Glomerular visceral epithelial cell (primary cell): ENCODE data around the gene PLIN3.
"Not testable (repeated sequence)": the region's sequence is repeated elsewhere in the genome, so short reads cannot be mapped to it uniquely, and the experiment has no call there.

Source experiments
- DNase-seq: peaks from one replicate; pipeline ENCODE4 v3.0.0-alpha.2; 2016; ENCODE audit errors: extremely low spot score

Gene PLIN3

DNA sequence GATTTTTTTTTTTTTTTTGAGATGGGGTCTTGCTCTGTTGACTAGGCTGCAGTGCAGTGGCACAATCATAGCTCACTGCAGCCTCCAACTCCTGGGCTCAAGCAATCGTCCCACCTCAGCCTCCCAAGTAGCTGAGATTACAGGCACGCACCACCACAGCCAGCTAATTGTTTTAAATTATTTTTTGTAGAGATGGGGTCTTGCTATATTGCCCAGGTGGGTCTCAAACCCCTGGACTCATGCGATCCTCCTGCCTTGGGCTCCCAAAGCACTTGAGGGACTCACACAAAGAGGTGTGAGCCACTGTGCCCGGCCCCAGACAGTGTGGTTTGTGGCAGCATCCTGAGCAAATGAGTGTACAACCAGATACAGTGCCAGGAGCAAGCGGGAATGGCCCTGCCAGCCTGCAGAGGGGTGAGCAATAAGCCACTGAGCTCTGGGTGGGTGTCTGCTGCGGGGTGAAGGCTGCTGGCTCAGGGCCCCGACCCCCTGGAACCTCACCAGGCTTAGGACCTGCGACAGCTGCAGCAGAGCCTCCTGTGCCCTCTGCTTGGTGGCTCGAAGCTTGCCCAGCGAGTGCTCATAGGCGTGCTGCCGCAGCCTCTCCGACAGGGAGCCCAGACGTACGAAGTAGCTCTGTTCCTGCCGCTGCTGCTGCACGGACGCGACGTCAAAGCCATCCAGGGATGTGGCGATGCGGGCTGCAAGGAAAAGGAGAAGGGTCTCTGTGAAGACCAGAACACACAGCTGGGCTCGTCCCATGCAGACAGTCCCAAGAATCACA lies 20.1 kb downstream of the PLIN3 start:
- peak; percentile 47 for DNase-seq

DNA sequence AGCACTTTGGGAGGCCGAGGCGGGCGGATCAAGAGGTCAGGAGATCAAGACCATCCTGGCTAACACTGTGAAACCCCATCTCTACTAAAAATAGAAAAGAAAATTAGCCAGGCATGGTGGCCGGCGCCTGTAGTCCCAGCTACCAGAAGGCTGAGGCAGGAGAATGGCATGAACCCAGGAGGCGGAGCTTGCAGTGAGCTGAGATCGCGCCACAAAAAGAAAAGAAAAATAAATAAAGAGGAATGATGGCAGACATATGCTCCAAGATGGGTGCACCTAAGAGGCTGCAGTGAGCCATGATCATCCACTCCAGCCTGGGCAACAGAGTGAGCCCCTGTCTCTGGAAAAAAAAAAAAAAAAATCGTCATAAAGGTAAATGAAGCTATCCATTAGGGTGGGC lies 21.5 kb downstream of the PLIN3 start:
- peak; percentile 63 for DNase-seq

DNA sequence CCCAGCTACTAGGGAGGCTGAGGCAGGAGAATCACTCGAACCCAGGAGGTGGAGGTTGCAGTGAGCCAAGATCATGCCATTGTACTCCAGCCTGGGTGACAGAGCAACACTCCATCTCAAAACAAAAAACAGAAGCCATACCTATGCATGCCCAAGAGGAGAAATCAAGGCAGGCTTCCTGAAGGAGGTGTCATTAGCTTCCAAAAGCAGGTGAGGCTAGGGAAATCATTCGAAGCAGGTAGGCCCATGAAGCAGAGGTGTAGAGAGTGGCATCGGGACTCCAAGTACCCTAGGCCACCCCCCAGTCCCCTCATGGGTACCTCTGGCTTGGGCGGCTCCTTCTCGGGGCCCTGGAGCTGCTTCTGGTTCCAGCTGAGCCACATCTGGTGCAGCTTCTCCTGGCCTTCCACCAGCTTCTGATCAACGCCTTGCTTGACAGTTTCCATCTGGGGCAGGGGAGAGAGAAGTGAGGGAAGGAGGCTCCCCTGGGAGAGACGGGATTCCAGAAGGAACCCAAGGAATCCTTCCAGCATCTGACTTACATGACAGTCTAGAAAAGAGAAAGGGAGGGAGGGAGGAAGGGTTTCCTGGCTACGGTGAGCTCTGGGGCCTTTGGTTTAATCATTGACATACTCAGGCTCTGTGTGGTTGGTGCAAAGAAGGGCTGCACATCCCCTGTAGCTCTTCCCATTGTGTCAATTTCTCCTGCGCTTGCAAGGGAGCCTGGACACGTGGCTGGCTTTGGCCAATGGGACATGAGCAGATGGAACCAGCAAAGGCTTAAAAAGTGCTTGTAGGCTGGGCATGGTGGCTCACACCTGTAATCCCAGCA lies 22.9 kb downstream of the PLIN3 start:
- DNase-seq: peak; percentile 91

DNA sequence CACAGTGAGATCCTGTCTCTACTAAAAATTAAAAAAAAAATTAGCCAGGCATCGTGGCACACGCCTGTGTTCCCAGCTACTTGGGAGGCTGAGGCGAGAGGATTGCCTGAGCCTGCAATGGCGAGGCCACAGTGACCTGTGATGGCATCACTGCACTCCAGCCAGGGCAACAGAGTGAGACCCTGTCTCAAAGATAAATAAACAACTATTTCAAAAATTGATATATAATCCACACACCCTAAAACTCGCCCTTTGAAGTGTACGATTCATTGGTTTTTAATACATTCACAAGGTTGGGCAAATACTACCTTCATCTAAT lies 23.9 kb downstream of the PLIN3 start:
- no peak for DNase-seq

DNA sequence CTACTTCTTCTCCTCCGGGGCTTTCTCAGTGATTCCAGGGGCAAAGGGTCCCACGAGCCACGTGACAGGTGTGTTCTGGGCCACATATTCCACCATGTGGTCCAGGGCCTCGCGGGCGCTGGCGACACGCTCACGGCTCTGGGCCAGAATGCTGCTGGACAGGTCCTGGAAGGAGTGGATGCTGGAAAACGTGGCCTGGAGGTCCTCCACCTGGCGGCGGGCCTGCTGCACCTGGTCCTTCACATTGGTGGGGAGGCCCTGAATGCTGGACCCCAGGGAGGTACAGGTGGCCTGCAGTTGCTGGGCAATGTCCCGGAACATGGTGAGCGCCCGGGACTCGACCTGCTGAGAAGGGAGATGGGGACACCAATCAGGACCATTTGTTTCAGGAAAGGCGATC lies 28.3 kb downstream of the PLIN3 start:
- no peak for DNase-seq

DNA sequence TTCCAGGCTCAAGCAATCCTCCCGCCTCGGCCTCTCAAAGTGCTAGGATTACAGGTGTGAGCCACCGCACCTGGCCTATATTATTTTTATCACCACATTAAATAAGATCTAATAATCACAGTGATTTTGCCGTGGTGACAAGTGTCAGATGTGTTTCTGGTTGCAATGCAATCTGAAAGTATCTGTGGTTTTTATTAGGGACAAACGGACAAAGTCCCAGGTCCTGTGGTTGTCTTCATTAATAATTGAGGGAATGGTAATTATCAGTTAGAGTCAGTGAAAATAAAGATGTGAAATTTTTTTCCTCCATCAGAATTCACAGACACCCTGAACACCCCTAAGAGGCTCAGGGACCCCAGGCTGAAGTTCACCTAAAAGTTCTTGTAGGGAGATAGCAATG lies 34.7 kb downstream of the PLIN3 start:
- no peak for DNase-seq

DNA sequence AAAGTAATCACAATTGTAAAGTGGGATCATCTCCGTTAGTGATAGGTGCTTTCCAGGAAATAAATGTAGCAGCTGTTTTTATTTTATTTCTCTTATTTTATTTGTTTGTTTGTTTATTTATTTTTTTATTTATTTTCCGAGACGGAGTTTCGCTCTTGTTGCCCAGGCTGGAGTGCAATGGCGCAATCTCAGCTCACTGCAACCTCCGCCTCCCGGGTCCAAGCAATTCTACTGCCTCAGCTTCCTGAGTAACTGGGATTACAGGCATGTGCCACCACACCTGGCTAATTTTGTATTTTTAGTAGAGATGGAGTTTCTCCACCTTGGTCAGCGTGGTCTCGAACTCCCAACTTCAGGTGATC lies 35.5 kb downstream of the PLIN3 start:
- not testable (repeated sequence) for DNase-seq

DNA sequence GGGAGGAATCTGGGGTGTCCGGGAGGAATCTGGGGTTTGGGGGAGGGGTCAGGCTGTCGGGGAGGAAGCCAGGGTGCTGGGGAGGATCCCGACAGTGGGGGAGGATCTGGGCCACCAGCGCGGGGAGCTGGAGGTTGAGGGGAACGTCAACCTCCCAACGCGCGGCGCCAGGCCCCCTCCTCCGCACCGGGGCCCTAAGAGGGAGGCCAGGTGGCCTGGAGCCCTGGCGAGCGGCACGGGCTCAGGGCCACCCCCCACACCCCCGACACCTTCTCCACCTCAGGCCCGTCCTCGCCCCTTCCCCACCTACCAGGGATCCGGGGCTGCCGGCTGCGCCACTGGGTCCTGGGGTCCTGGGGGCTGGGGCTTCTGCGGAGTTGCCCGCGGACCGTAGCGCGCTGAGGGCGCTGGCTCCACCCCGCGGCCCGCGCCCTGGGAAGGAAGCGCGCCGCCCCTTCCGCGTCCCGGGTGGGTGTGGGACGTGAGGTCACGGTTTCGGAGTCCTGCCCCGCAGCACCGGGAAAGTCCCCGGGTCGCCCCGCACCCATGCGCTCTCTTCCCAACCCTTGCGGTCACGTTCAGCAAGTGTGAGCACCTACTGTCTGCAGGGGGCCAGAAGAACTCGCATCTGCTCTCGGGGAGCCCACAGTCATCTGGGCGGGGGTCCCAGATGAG lies 36.0 kb downstream of the PLIN3 start, which contains the start of gene TICAM1:
TICAM1 (minus strand) TSS at position 409 of the 675 bp plus-strand sequence. CDS start 13,335 bp downstream, outside the sequence.
- DNase-seq: peak; percentile 73

DNA sequence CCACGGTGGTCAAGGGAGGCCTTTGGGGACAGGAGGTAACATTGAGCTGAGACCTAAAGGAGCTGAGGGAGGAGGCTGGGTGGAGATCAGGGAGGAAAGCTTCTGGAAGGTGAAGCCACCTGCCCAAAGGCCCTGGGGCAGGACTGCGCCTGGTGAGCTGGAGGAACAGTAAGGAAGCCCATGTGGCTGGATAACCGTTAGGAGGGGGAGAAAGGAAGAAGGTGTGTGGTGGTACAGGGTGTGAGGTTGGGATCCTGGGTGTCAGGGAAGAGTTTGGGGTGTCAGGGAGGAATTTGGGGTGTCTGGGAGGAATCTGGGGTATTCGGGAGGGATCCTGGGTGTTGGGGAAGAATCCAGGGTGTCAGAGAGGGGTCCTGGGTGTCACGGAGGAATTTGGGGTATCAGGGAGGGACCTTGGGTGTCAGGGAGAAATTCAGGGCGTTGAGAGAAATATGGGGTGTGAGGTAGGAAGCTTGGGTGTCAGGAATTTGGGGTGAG lies 36.6 kb downstream of the PLIN3 start:
- DNase-seq: no peak

DNA sequence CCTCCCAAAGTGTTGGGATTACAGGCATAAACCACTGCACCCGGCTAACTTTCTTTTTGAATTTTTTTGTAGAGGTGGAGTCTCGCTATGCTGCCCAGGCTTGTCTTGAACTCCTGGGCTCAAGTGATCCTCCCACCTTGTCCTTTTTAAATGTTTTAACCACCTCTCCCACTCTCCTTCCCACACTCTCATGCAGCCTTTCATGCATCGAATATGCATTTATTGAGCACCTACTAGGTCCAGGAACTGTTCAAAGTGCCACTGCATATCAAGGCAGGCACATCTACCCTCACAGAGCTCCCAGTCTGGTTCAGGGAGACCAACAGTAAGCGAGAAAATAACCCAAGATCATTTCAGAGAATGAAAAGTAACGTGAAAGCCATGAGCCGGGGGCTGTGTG lies 37.1 kb downstream of the PLIN3 start:
- no peak for DNase-seq

DNA sequence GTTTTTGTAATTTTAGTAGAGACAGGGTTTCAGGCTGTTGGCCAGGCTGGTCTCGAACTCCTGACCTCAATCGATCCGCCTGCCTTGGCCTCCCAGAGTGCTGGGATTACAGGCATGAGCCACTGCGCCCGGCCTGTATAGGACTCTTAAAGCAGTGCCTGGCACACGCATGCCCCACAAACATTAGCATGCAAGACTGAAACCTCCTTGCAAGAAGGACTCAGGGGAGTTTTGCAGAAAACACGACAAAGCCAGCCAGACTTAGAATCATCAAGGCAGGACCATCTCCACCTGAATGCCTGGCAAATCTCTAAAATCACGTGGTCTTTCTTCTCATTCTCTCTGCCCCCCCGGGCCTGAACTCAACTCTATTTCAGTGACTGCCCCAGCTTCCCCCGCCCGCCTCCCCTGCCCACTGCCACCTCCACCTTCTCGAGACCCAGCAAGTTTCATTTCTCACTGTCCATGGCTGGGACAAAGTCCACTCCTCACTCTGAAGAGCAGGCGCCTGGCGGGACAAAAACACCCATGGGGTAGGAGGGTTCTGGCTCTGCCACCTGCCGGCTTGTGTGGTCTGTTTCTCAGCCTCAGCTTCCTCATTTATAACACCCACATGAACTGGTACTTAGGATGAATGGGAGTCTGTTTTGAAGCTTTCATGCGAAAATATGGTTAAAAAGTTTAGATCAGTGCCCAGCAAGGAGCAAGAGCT lies 38.3 kb downstream of the PLIN3 start:
- no peak for DNase-seq

DNA sequence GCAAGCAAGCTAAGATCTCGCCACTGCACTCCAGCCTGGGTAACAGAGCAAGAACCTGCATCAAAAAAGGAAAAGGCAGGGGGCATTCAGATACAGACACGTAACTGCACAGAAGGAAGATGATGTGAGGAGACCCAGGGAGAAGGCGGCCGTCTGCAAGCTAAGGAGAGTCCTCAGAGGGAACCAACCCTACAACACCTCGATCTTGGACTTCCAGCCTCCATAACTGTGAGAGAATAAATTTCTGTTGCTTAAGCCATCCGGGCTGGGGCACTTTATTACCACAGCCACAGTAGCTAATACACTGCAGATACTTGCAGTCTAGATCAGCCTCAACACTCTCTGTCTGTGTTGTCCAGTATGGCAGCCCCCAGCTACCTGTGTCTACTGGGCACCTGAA lies 43.9 kb downstream of the PLIN3 start:
- DNase-seq: no peak

DNA sequence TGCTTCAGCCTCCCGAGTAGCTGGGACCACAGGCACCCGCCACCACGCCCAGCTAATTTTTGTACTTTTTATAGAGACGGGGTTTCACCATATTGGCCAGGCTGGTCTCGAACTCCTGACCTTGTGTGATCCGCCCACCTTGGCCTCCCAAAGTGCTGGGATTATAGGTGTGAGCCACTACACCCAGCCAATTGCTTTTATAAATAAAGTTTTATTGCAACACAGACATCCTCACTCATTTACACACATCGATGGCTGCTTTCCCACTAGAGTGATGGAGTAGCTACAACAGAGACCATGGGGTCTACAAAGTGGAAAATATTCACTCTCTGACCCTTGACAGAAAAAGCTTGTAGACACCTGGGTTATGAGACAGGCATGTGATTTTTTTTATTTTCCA lies 45.1 kb downstream of the PLIN3 start:
- DNase-seq: not testable (repeated sequence)

DNA sequence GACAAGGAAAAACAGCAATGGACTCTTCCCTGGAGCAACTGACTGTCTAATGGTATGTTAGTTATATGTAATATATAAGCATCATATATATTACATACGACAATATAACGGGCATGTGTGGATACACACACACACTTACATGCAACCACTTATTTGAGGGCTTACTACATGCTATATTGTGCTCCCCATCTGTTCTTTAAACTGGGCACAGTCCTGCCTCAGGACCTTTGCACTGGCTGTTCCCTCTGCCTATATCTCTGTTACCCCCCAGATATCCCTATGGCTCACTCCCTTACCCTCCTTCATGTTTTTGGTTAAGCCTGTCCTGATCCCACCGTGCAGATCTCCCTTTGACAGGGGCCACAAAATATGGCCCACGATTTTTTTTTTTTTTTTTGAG lies 46.2 kb downstream of the PLIN3 start:
- no peak for DNase-seq

DNA sequence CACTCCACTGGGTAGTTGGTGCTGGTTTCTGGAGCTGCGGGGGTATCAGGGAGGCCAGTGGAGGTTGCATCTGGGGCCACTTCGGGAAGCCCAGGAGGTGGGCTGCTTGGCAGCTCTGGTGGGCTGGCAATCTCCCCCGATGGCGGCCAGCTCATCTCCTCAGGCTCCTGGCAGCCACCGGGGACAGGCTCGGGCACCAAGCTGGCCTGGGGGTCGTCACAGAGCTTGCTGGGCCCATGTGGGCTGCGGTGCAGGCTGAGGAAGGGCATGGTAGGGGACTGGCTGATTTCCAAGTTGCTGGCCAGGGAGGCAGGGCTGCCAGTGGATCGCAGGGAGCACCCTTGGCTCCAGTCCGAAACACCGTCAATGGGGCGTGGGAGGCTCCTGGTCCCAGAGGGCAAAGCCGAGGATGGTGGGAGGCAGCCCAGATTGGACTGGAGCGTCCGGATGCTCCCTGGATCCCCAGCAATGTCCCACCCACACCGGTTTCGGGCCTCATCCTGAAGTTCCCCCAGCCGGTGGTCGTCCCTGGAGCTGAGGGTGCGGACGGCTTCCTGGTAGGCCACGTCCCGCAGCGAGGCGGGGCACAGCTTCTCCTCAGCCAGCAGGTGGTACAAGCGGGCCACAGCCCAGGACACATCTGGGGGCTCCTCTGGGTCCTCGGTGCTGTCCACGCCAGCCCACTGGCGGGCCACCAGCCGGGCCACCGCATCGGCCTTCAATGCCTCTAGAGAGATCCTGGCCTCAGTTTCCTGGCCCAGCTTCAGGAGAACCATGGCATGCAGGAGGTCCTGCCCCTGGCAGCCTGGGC lies 49.8 kb downstream of the PLIN3 start:
- no peak for DNase-seq

DNA sequence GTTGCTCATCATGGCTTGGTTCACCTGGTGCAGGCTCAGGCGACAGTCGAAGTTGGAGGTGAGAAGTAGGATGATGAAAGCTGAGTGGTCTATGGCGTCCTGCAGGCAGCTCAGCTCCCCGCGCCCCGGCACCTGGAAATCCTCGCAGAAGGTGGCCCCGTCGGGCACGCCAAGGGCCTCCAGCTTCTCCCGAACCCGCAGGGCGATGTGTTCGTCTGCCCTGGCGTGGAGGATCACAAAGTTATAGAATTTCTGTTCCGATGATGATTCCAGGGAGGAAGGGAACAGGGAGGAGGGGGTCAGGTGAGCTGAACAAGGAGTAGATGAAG lies 50.6 kb downstream of the PLIN3 start:
- DNase-seq: no peak

DNA sequence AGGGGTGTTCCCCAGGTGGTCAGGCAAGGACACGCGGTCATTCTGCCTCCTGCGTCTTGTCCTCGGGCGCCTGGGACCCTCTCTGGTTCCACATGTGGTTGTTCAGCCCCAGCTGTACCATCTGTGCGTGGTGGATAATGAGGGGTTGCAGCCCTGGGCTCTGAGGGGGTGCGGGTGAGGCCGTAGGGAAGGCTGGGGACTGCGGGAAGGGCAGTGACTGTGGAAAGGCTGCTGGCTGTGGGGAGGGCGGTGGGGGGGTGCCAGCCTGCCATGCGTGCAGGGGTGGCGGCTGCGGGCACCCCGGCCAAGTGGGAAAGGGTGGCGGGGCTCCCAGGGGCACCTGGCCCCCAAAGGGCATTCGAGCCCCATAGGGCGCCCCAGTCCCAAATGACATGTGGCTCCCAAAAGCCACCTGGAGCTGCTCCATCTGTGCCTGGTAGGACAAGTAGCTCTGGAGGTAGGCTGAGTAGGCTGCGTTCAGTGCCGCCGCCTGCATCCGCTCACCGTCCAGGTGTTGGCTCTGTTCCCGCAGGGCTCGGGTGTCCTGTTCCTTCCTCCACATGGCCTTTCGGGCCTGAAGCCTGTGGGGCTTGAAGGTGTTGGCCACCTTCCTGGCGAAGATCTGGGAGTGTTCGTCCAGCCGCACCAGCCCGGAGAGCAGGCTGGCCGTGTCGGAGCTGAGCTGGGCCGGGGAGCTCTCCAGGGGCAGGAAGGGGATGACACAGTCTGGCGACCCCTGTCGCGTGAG lies 51.1 kb downstream of the PLIN3 start:
- no peak for DNase-seq

DNA sequence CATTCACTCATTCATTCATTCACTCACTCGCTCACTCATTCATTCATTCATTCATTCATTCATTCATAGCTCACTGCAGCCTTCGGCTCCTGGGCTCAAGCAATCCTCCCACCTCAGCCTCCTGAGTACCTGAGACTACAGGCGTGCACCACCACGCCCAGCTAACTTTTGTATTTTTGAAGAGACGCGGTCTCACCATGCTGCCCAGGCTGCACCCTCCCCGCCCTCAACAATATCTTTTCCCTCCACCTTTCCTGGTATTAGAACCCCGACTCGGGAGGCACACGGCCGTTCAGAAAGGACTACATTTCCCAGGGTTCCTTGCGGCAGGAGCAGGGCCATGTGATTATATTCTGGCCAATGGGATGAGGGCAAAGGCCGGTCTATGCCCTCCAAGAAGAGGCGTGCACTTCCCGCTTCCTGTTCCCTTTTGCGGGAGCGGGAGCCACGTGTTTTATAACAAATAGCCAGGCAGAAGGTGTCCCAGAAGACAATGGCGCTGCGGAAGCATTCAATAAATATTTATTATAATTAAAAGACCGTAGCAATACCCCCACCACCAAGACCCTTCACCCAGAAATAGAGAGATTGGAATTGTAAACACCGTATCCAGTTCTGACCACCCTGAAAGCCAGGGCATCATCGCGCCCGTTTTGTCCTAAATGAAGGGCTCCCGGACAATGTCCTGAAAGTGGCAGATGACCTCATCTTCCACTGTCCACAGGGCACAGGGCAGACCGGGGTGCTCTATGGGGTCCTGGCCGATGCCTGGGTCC lies 51.9 kb downstream of the PLIN3 start:
- DNase-seq: peak; percentile 66

DNA sequence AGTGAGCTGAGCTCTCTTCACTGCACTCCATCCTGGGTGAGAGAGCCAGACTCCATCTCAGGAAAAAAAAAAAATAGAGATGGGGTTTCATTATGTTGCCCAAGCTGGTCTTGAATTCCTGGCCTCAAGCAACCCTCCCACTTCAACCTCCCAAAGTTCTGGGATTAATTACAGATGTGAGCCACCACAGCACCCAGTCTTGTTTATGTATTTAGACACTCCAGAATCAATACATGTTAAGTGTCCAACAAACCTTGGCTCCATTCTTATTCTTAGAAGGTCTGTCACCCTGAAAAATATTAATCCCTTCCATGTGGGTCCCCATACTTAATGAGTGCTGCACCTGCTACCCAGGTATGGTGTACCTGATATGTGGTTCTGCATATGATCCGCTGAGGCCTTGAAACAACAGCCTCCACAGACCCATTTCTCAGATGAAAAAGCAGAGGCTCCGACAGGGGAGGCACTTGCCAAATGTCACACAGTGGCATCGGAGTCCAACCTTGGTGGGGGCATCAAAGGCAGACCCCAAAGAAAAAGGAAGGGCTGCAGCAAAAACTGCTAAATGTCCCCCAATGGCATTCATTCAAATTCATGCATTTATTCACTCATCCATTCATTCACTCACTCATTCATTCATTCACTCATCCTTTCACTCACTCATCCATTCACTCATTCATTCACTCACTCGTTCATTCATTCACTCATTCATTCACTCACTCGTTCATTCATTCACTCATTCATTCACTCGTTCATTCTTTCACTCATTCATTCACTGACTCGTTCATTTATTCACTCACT lies 52.6 kb downstream of the PLIN3 start:
- no peak for DNase-seq
